HG02571 (cell line): ENCODE data around the gene SLC25A44.

Experiments
- ATAC-seq: cut with Tn5 transposase; IDR thresholded peaks from one replicate; pipeline ENCODE4 v1.9.1; 2021; ENCODE audit warnings: mild to moderate bottlenecking, moderate library complexity; ENCODE audit not compliant: unreplicated experiment

SLC25A44 gene, protein sequence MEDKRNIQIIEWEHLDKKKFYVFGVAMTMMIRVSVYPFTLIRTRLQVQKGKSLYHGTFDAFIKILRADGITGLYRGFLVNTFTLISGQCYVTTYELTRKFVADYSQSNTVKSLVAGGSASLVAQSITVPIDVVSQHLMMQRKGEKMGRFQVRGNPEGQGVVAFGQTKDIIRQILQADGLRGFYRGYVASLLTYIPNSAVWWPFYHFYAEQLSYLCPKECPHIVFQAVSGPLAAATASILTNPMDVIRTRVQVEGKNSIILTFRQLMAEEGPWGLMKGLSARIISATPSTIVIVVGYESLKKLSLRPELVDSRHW

DNA sequence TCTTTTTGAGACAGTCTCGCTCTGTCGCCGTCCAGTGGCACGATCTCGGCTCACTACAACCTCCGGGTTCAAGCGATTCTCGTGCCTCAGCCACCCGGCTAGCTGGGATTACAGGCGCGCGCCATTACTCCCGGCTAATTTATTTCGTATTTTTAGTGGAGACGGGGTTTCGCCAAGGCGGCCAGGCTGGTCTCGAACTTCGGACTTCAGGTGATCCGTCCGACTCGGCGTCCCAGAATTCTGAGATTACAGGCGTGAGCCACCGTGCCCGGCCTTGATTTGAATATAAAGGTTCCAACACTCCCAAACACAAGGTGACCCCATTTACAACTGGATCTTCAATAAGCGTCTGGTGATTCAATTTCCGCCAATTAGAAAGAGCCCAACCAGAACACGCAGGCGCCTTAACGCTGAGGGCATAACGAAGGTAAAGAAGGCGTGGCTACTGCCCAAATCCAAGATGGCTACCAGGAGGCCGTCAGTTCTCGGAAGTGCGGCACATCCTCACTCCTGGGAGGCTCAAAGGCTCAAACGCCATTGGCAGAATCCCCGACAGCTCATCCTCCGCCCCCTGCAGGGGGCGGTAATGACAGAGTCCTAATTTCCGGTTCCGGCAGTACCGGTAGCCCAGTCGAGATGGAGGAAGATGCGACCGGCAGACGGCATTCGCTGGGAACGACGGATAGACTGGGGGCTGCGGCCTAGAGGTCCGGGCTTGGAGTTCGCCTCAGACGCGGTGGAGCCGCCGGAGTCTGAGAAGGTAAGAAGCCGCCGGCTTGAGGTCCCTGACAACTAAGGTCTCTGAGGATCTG is at the start of gene SLC25A44:
Gene SLC25A44 (plus strand): TSS at position 617 of the 812 bp plus-strand sequence. CDS start 5,744 bp downstream, outside the sequence.
- peak; percentile 91 for ATAC-seq

DNA sequence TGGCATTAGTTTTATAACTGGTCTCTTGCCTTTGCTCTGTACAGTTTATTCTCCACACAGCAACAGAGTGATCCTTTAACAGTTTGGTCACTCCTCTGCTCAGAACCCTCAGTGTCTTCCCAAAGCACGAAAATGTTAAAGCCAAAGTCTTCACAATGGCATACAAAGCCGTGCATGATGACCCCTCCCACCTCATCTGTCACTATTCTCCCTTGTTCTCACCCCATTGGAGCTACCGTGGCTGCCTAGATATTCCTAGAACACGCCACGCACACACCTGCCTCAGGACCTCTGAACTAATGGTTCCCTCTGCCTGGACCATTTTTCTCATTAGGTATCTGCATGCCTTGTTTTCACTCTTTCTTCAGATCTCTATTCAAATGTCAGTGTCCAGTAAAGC is 49.2 kb upstream of the SLC25A44 start:
- no peak for ATAC-seq

DNA sequence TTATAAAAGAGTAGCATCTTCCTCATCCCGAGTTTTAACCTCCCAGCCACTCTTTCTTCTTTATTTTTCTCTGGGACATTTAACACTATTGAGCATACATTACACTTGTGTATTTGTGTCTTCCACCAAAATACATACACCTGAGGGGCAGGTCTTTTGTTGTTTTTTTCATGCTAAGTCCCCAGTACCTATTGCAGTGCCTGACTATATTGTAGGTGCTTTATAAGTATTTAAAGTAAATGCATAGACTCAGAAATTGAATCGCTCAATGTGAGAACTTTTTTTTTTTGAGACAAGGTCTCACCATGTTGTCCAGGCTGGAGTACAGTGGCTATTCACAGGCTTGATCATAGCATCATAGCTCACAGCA is 48.3 kb upstream of the SLC25A44 start:
- ATAC-seq, result no peak

DNA sequence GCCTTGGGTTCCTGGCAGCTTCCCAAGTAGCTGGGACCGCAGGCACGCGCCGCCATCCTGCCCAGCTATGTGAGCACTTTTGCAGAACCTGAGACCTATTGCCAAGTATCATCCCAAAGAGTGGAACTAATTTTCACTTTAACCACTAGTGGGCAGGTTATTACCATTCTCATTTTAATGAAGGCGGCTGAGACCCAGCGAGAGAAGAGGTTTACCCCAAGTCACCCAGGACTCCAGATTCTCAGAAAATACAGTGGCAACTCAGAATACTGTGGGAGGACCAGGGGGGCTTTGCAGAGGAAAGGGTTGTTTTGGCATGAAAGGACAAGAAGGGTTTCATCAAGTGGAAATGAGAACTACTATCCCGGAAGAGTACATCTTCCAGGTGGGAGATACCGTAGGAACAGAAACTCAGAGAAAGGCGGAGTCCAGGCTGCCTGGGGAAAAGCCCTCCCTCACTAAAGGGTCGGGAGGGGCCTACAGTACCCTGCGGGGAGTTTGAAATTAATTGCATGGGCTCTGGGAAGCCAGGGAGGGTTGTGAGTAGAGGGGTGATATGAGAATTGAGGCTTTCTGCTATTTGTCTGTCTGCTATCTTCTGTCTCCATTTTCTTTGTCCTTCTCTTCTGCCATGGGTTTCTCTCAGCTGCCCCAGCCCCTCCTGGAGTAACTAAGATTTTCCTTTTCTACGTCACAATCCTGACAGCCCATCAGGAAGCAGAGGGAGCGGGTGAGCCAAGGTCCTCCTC is 47.7 kb upstream of the SLC25A44 start:
- ATAC-seq, result no peak

DNA sequence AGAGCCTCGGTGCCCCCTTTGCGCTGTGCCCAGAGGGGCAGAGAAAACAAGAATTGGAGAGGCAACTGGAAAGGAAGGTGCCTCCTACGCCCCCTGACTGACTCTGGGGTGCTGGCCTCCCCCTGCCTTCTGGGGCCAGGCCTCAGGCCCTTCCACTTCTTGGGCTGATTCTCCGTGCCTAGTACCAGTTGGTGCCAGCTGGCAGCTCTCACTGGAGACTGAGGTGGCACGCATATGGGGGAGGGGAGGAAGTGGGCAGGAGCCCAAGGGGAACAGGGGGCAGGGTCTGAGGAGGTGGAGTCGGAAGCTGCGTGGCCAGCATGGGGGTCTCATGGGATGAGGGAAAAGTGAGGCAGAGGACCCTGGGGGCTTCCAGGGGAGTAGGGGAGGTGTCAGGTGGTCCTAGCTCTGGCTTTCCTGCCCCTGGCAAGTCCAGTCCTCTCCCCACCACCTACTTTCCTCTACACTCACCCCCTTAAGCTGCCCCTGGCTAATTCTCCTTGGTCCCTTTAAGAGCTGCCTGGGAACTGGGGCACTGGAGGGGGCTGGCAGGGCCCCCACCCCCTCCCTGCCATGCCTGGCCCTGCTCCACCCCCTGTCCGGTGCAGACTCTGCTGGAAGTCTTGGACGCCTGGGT is 47.0 kb upstream of the SLC25A44 start:
- ATAC-seq, result no peak

DNA sequence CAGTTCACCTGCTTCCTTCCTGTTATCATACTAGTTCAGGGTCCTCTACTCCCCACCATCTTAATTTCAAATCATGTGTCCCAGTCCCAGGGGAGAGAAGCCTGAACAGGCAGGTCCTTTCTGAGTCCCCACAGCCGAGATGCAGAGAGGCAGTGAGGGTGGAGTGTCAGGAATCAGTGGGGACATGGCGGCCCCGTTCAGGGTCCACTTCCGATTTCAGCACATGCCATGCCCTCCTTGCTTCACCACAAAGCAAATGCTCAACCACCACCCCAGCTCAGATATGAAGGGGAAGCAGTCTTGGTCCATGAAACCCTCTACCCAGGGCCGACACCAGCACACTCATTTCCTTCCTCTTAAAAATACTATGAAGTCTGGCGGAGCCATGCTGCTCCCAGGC is 45.7 kb upstream of the SLC25A44 start:
- ATAC-seq, result no peak

DNA sequence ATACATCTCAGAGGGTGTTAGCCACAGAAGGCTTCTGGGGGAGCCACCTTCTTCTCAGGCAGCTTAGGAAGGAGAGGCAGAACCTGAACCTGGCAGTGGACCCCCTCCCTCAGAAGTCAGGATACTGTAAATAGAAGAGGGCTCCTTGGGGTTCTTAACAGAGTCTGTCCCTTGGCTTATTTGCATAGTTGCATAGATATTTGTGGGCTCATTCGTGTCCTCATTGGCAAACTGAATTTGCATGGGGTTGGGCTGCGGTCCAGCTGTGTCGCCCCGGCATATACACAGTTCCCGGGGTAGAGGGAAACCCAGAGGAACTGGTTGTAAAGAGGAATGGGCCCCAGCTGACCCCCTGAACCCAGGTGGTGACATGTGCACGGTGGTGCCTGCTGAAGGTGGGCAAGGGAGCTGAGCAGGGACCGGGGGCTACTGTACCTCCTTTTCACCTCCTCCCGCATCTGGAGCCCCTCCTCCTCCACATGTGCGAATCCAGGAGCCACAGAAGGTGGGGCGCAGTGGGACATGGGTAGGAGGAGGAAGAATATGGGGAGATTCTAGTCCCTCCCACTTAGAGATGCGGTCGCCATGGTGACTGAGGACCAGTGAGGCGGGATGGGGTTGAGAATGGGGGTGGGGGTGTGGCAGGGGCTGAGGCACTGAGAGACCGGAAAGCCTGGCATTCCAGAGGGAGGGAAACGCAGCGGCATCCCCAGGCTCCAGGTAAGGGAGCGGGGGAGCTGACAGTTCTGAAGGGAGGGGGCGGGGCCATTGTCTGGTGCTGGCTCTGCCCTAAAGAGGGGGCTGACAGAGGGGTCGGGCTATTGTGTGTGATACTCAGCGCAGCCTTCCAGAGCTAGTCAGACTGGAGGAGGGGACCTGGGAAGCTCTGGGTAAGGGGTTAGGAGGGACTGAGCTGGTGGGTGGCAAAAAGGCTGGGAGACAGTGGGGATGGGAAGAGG is 44.3 kb upstream of the SLC25A44 start:
- ATAC-seq, result peak; percentile 63

DNA sequence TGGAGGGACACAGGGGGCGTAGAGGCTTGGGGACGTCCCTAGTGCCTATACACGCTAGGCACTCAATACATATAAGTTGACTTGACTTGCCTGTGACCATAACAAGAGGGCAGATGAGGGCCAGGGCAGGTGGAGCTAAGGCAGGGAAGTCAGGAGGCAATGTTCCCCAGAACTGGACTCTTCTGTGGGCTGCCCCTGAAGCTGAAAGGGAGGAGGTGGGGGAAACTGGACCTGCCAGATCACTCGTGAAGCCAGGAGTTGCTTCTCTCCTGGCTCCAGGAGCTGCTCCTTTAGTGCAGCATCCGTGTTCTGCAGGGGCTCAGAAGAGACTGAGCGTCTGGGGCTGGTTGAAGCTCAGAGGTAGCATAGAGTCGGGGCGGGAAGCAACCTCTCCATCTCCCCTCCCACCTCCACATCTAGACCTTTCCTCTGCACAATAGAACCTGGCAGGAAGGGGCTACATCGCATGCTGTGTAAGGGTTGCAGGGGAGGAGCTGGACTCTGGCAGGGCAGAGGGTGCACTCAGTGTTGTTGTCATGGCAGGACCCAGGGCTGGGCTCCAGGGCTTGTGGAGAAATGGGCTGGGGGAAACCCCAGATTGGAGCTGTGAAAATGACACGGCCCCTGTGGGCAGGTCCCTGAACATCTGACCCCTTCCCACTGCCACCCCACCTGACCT is 43.4 kb upstream of the SLC25A44 start:
- ATAC-seq, result no peak

DNA sequence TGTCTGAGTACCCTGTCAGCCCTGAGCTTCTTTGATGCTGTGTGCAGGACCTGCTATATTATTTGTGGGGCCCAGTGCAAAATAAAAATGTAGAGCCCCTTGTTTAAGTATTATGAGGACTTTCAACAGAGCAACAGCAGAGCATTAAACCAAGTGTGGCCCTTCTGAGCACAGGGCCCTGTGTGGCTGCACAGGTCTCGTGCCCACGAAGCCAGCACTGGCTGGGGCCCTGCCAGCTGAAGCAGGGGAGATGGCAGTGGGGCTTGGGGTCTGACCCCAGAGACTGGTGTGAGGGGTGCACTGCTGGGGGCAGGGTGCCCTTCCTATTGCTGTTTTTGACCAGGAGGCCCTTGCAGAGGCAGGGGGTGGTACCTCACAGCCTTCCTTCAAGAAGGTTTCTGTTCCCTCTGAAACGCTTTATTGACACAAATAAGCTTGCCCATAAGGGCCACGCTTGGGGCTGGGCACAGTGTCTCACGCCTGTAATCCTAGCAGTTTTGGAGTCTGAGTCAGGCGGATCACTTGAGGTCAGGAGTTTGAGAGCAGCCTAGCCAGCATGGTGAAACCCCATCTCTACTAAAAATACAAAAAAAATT is 42.7 kb upstream of the SLC25A44 start:
- ATAC-seq, result no peak

DNA sequence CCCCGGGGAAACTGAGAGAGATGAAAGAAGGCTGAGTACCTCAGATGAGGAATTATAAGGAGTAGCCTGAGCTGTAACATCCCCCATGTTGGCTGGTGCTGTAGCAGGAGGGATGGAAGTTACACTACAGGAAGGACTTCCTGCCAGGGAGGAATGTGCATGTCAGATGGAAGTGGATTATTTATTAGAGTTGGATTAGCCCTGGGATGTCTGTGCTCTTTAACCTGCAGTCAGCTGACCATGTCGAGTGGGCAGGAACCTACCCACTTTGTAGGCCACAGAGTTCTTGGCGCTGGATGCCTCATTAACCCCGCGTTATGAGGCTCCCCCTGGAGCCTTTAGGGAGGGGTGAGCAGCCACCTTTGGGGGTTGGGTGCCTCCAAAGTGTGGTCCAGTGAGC is 41.3 kb upstream of the SLC25A44 start:
- no peak for ATAC-seq

DNA sequence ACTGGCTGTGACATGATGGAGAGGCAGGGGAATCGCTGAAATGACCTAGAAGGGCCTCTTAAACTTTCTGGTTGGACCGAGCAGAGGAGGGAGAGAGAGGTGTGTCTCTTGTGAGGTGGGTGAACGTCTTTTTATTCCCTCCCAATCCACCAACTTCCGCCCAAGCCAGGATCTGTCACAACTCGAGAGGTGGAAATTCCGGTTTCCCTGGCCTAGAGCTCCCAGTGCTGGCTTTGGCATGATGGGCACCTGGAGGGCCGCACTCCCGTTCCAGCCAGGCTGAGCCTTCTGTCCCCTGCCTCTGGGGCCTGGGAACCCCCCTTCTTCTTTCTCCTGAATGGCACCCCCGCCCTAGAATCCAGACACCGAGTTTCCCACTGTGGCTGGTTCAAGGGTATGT is 40.5 kb upstream of the SLC25A44 start, which contains the start of gene SEMA4A:
Gene SEMA4A (plus strand): TSS at position 224 of the 400 bp plus-strand sequence. CDS start 994 bp downstream, outside the sequence.
- no peak for ATAC-seq

DNA sequence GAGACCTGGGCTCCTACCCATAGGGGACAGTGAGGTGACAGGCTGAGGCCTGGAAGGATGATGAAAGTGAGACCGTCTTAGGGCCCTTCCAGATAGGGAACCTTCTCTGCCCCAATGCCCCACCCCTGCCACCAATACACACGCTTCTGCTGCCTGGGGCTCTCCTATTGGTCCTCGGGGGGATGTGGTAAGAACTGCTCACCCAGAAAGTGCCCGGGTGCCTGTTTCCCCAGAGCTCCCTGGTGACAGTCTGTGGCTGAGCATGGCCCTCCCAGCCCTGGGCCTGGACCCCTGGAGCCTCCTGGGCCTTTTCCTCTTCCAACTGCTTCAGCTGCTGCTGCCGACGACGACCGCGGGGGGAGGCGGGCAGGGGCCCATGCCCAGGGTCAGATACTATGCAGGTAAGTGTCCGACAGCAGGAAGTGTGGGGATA is 39.6 kb upstream of the SLC25A44 start:
- peak; percentile 47 for ATAC-seq

DNA sequence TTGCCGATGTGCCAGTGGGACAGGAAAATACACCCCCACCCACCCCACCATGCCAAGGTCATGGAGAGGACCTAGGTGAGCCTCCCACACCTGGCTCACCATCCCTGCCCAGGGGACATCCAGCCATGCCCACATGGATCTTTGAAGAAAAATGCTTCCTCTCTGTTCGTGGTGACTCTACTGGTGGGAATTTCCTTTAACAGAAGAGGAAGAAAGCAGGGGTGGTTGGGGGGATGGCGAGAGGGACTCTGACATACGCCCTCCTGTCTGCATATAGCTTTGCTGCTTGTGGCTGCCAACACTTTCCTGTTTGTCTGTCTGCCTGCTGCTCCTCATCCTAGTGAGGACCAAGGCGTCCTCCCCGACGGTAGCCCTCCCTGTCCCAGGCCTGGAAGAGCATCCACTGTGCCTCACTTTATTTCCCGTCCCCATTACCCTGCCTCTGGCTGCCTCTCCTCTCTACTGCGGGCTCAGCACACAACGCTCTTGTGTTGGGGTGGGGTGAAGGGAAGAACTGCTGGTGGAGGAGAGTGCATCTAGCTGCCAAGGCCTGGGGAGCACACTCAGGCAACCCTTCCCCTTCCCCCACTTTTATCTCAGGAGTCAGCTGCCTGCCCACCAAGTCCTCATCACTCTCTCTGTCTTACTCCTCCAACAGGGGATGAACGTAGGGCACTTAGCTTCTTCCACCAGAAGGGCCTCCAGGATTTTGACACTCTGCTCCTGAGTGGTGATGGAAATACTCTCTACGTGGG is 38.0 kb upstream of the SLC25A44 start:
- ATAC-seq, result no peak

DNA sequence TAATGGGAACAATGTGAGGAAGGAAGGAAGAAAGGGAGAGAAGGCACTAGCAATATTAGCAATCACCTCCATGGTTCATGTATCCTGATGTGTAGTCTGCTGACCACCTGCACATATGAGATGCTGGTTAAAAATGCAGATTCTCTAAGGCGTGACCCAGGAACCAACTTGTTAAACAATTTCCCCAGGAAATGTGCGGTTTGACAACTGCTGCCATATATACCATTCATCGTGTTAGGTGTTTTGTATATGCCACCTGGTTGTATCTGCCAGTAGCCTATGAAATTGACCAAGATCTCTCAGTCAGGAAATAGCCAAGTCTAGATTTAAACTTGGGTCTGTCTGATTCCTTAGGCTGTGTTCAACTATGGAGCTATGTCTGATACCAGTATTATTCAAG is 36.4 kb upstream of the SLC25A44 start:
- ATAC-seq, result no peak

DNA sequence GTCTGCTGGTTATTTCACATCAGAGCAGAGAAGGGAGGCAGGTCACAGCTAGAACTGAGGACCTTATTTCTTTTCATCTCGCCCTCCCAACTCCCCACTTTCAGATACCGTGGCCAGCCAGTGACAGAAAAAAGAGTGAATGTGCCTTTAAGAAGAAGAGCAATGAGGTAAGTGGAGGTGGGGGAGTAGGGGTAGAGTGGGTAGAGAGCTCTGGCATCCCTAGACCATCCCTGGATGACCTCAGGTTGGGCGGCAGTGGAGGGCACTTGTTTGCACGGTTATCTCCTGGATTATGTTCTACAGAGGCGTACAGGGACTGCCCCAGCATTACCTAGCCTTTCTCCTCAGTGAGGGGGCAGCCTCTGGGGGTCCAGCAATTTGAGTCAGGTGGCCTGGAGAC is 35.9 kb upstream of the SLC25A44 start:
- ATAC-seq, result no peak

DNA sequence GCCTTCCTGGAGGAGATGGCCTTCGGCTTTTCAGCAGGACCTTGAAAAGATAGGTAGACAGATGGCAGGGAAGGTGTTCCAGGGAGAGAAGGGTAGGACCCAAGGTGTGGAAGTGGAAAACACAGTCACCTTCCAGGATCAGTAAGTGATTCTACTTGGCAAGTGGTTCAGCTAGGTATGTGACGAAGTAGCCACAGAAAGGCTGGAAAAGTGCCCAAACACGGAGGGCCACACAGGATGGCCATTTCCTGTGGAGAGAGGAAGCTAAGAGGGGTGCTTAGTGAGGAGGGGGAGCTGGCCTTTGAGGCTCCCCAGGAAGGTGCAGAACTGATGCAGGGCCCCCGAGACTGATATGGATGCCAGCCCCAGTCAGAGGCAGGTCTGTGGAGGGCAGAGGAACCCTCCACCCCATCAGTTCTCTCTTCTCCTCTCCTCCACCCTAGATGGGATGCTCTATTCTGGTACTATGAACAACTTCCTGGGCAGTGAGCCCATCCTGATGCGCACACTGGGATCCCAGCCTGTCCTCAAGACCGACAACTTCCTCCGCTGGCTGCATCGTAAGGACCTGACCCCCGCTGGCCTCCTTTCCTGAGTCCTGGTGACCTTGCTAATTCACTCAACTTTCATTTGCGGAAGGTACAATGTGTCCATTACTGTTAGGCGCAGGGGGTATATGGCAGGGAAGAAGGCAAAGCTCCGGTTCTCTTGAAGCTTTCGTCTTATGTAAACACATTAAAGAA is 33.7 kb upstream of the SLC25A44 start:
- ATAC-seq, result no peak

DNA sequence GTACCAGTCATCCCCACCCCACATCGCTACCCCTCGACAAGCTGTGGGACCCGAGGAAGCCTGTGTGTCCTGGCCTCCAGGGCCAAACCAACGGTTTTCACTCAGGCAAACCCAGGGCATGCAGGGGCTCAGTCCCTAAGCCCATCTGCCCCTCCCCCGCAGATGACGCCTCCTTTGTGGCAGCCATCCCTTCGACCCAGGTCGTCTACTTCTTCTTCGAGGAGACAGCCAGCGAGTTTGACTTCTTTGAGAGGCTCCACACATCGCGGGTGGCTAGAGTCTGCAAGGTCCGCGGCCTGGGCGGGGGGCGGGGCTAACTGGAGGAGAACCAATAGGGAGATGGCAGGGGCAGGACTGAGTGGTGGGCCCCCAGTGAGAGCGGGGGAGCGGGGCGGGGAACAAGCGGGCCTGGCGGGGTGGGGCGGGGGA is 33.1 kb upstream of the SLC25A44 start:
- no peak for ATAC-seq
